ENCODE data around the gene GSG1. TPM values are rescaled to one million over a fixed set of nuclear protein-coding genes. Genes with fewer than 3 reads are reported as not detected.

Gene GSG1
- total RNA-seq, 1 experiment from 2014 or later, result not detected

GRCh38 chr12:13041224-13041623 is 62.2 kb downstream of the GSG1 start:
- TF ChIP-seq CEBPB (IDR thresholded peaks at IDR 0.05; ENCODE audit: low read depth), result no peak
- no peak for TF ChIP-seq ELF1 (IDR thresholded peaks at IDR 0.05; ENCODE audit: borderline replicate concordance, low read depth)
- TF ChIP-seq RAD21 (IDR thresholded peaks at IDR 0.05; ENCODE audit: low read depth), result no peak
- no peak for TF ChIP-seq ZBTB33 (IDR thresholded peaks at IDR 0.05; ENCODE audit: extremely low read depth, insufficient replicate concordance, low read length)
- TF ChIP-seq EGR1 (IDR thresholded peaks at IDR 0.05; ENCODE audit: low read depth), result no peak
- no peak for TF ChIP-seq CTCF (IDR thresholded peaks at IDR 0.05 in 2 of 3, conservative IDR thresholded peaks at IDR 0.05 in 1 of 3; ENCODE audit: borderline replicate concordance in 1 of 3, insufficient read depth in 1 of 3, low read depth in 2 of 3, low read length in 2 of 3)
- no peak for TF ChIP-seq EZH2phosphoT487 (IDR thresholded peaks at IDR 0.05; ENCODE audit: borderline replicate concordance)
- peaks cover 5 to 14% of the 10 kb centered on the region in 2 experiments; a peak in 3 of 4 replicates for H3K4me1 ChIP-seq (ENCODE audit: control insufficient read depth in 1 of 2, insufficient read depth in 2 of 2, low read length in 2 of 2)
- H3K4me3 ChIP-seq (replicated peaks in 1 of 2; ENCODE audit: low read depth in 1 of 2, low read length in 2 of 2), result no peak overlapping the region
- H4K20me1 ChIP-seq (ENCODE audit: insufficient read depth), result no peaks in the 10 kb centered on the region
- ChIA-PET CTCF (no interaction called here), POLR2A (no interaction called here), RAD21 (ENCODE audit: low non-redundant PET in 1 of 2, low total read pairs in 2 of 2, uncharacterized antibody in 2 of 2, unreplicated experiment in 2 of 2) (no interaction called here)
- no peak for ATAC-seq
- H3K9ac ChIP-seq (ENCODE audit: low read length), result no peak overlapping the region
- H3K27ac ChIP-seq (ENCODE audit: low read depth, low read length), result no peak overlapping the region
- no peaks in the 10 kb centered on the region for H3K27me3 ChIP-seq (ENCODE audit: insufficient read depth, low read length)
- no TSS peak for BruUV-seq (replicated peaks)
- intact Hi-C loops (cut with micrococcal nuclease), result no loop called here
- no peak overlapping the region for H3K4me2 ChIP-seq (ENCODE audit: low read length)
- H3K9me2 ChIP-seq (ENCODE audit: insufficient read depth), result no peaks in the 10 kb centered on the region
- no peak for DNase-seq (ENCODE audit: low read depth, low spot score)
- no peak overlapping the region for H2AFZ ChIP-seq (ENCODE audit: low read depth, low read length, poor library complexity, severe bottlenecking)
- no peaks in the 10 kb centered on the region; the same call in 1 of the 2 replicates for H3K79me2 ChIP-seq (ENCODE audit: insufficient read depth, low read length)
- H3K36me3 ChIP-seq (ENCODE audit: control insufficient read depth in 1 of 2, insufficient read depth in 2 of 2, low read length in 2 of 2), result no peaks in the 10 kb centered on the region
- H3K9me3 ChIP-seq (ENCODE audit: control insufficient read depth in 1 of 2, insufficient read depth in 1 of 2, low read depth in 1 of 2, low read length in 2 of 2), result no peaks in the 10 kb centered on the region
